GM18858 (cell line): ENCODE measurements around the gene HIPK4.
A peak's percentile ranks its signal among the peaks of the same experiment; 100 is the strongest.
"Not testable (repeated sequence)": the region's sequence is repeated elsewhere in the genome, so short reads cannot be mapped to it uniquely, and the experiment has no call there.

Experiments used
- ATAC-seq: cut with Tn5 transposase; IDR thresholded peaks from one replicate; pipeline ENCODE4 v1.9.1; 2021; ENCODE audit not compliant: unreplicated experiment

HIPK4 gene

DNA sequence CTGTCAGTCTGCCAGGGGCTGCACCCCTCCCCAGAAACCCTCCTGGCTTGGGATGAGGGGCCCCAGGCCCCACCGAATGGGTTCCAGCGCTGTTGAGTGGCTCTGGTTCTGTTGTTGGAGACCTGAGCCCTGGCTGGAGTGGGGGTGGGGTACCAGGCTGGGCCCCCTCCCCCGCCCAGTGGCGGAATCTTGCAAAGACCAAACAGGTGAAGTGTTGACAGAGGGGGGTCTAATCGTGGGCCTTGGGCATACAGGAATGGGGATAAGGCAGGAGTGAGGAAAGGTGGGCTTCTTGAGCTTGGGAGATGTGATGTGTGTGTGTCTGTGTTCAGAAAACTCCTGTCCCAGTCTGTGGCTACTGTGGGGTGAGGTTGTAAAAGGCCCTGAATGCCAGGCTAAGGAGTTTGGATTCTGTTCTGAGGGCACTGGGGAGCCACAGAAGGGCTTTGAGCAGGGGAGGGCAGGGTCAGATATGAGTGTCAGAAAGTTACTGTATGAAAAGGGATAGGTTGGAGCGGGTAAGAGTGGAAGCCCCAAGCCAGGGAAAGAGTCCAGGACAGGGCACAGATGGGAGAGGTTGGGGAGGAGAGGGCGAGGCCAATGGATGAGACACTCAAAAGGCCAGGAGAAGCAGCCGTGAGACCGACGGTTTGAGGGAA lies at the start of gene HIPK4:
Gene HIPK4 (minus strand): TSS at position 98 of the 659 bp plus-strand sequence. CDS start 279 bp downstream, outside the sequence.
- ATAC-seq: no peak

- ATAC-seq: no peak
Observed at GRCh38 chr19:40438284-40438683, 48.3 kb upstream of the HIPK4 start.

DNA sequence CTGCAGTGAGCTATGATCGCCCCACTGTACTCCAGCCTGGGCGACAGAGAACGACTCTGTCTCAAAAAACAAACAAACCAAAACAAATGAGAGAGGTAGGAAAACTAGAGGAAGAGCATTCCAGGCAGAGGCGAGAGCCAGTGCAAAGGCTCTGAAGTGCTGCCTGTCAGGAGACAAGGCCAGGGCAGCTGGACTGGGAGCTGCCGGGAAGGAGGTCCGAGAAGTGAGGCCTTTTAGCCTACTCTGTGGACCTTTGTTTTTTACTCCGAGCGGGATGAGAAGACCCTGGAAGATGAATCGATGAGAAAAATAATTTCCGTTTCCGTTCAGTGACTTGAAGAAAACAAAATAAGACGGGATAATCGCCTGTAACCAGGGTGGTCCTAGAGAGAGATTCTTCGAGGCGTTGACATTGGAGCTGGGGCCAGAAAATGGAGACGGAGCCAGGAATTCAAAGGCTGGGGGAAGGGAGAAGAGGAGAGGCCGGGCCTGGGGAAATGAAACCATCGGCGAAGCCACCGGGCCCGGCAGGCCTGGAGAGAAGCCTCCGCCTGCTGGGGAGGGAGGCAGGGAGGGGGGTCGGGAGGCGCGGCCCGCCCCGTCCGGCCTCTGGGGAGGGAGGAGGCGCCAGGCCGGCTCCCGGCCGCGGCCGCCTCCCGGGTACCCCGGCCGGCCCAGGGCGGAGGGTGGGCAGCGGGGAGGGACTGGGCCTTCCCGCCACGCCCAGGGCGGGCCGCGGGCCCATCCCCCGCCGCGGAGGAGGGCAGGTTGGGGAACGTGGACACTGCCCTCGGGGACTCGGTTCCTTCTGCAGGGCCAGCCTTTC lies 43.6 kb upstream of the HIPK4 start:
- ATAC-seq: no peak

GRCh38 chr19:40432760-40433159 lies 42.8 kb upstream of the HIPK4 start:
- not testable (repeated sequence) for ATAC-seq

DNA sequence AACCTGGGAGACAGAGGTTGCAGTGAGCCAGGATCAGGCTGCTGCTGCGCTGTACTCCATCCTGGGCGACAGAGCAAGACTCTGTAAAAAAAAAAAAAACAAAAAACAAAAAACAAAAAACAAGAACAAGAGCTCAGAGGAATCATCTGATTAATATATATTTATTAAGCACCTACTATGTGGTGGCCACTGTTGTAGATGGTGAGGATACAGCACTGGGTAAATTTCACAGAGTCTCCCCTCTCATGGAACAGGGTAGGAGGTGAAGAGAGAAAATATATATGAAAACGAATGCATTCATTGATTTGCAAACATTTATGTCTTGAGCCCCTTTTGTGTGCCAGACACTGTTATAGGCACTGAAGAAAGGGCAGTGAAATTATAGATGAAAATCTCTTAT lies 41.7 kb upstream of the HIPK4 start:
- ATAC-seq: no peak

DNA sequence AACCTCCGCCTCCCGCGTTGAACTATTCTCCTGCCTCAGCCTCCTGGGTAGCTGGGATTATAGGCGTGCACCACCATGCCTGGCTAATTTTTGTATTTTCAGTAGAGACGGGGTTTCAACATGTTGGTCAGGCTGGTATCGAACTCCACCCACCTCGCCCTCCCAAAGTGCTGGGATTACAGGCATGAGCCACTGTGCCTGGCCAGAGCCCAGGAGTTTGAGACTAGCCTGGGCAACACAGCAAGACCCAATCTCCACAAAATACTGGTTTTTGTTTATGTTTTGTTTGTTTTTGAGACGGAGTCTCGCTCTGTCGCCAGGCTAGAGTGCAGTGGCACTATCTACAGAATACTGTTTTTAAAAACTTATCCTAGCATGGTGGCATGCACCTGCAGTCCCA lies 40.3 kb upstream of the HIPK4 start:
- ATAC-seq: not testable (repeated sequence)

- ATAC-seq: not testable (repeated sequence)
Observed at GRCh38 chr19:40428197-40428596, 38.2 kb upstream of the HIPK4 start.

DNA sequence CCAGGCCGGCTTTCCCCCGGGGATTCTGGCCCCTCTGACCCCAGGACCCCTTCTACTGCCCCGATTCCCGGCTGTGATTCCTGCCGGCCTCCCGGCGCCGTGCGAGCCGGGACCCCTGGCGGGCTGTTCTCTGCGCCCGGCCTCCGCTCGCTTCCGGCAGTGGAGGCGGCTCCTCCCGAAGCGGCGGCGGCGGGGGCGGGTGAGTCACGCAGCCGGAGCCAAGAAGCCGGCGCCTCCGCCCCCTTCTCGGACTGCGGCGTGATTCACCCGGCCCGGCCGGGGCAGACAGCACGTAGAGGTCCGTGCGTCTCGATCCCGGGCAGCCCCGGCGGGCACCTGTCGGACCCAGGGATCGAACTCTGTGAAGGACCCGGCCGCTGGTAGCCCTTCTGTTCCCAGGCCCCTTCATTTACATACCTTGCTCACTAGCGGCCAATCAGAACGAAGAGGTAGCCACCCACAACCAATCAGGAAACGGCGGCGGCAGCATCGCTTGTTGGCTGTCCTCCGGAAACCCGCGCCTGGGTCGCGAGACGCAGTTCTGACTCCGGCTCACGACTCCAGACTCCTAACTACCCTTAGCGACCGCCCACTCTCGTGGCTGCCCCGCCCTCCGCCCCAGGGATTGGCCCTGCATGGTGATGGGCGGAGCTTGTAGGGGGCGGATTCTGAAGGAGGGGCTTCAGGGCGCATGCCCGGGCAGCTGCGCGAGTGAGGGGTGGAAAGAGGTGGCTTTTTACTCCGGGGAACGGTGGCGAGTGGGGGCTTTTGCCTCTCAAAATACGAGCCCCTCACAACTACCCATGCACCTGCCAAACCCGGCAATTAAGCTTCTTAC lies 35.7 kb upstream of the HIPK4 start, which contains the start of gene SERTAD1:
Gene SERTAD1 (minus strand): TSS at position 543 of the 838 bp plus-strand sequence. CDS start 2,446 bp downstream, outside the sequence.
- peak; percentile 69 for ATAC-seq

GRCh38 chr19:40424637-40425449 lies 34.9 kb upstream of the HIPK4 start:
- no peak for ATAC-seq

- no peak for ATAC-seq
Observed at GRCh38 chr19:40423938-40424337, 34.0 kb upstream of the HIPK4 start.

DNA sequence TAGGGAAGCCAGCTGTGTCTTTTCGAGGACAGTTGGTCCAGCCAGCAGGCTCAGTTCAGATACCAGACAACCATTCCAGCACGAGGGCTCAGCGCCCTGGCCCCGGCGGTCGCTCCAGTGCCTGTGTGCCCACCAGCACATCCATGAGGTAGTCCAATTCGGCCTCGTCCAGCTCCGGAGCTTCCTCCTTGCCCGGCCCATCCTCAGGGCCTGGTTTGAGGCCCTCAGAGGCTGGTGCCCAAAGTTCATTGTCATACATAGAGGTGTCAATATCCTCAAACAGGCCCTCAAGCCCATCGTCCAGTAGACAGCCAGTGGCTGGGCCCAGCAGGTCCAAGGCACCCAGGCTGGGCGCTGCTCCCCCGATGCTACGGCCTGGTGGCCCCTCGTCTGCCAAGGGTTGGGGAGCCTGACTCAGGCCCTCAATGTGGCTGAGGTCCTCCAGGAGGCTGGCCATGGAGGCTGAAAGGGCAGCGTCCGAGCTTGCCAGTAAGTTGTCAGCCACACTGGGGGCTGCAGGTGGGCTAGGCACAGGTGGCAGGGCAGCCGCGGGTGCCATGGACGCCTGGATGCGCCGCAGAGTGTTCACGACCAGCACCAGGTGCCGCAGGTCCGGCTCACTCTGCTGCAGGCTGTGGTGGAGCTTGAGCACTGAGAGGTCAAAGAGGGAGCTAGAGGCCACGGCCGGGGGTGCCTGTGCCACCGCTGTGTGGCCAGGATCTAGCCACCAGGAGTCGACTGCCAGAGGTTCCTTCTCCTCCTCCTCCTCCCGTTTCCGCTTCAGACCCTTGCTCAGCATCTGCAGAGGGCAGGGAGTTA lies 33.0 kb upstream of the HIPK4 start:
- no peak for ATAC-seq

- no peak for ATAC-seq
Observed at GRCh38 chr19:40421993-40422747, 32.2 kb upstream of the HIPK4 start.

- ATAC-seq: no peak
Observed at GRCh38 chr19:40420766-40421765, 31.1 kb upstream of the HIPK4 start.

DNA sequence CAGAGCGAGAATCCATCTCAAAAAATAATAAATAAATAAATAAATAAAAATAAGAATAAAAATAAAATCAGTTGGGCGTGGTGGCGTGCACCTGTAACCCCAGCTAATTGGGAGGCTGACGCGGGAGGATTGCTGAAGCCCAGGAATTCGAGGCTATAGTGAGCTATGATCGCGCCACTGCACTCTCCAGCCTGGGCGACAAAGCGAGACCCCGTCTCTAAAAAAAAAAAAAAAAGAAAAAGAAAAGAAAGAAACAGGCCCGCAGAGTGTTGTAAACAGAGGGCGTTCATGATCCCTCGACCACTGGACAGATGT lies 30.4 kb upstream of the HIPK4 start:
- ATAC-seq: no peak

DNA sequence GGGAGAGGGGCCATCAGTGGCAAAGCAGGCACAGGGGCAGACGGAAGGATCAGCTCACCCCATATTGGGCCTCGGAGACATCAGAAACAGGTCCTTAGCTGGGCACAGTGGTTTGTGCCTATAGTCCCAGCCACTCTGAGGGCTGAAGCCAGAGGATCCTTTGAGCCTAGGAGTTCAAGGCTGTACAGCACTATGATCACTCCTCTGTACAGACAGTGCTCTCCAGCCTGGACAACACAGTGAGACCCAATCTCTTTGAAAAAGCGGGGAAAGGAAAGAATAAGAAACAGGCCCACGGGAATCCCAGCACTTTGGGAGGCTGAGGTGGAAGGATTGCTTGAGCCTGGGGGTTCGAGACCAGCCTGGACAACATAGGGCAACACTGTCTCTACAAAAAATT lies 29.8 kb upstream of the HIPK4 start:
- no peak for ATAC-seq

DNA sequence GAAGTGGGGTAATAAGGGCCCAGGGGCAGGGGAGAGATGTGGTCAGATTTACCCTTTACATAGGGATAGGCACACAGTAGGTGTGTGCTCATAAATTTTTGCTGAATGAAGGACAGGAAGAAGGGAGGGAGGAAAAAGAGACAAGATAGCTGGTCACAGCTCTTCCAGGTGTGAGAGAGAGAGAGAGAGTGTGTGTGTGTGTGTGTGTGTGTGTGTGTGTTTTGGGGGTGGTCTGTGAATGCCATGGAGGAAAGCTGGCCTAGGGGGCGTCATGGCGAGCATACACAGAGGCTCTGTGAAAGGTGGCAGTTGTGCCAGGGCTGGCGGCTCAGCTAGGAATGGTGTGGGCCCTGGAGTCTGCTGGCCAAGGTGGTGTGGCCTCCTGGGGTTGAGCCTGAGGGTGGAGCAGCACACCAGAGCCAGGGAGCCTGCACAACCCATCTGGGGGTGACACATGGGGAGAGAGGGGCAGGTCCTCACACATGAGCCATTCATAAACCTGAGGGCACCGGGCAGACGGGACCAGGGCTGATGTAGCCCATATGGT lies 29.2 kb upstream of the HIPK4 start:
- ATAC-seq: no peak

DNA sequence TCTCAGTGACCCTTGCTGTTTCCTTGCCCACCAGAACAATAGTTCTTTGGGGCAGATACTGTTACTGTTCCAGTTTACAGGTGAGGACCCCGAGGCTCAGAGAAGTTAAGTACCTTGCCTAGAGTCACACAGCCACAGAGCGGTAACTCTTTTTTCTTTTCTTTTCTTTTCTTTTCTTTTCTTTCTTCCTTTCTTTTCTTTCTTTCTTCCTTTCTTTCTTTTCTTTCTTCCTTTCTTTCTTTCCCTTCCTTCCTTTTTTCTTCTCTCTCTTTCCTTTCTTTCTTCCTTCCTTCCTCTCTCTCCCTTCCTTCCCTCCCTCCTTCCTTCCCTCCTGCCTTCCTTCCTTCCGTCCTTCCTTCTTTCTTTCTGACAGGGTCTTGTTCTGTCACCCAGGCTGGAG lies 28.1 kb upstream of the HIPK4 start:
- ATAC-seq: no peak

DNA sequence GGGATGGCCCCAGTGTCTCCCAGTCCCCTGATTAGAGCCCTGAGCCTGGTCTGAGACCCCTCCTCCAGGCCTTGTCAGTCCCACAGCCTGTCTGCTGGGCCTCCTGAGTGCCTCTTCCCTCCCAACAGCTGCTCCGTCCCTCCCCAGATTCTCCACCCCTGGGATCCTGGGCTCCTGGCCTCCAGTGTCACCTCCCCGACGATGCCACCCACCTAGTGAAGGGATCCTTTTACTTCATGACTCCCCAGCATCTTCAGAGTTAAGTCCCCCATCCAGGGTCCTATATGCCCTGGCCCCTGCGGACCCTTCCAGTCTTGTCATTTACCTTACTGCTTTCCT lies 27.6 kb upstream of the HIPK4 start:
- ATAC-seq: no peak
